GM21390 (cell line): ENCODE results near the gene FOXP1.

ENCODE experiments used
- ATAC-seq: cut with Tn5 transposase; IDR thresholded peaks from one replicate; pipeline ENCODE4 v1.9.1; 2021; ENCODE audit not compliant: unreplicated experiment

FOXP1 gene

GRCh38 chr3:70905491-70905890 is 678.0 kb downstream of the FOXP1 start:
- no peak for ATAC-seq
